Type B pancreatic cell (in vitro differentiated cells): ENCODE measurements around the gene CKM. TPM values are rescaled to one million over a fixed set of nuclear protein-coding genes. Genes with fewer than 3 reads are reported as not detected.
A peak's percentile ranks its signal among the peaks of the same experiment; 100 is the strongest.

ENCODE experiments used
- DNase-seq: peaks from one replicate; pipeline ENCODE4 v3.0.0; 2021; ENCODE audit warnings: mixed read lengths; ENCODE audit not compliant: unreplicated experiment; ENCODE audit errors: extremely low spot score
- H3K27ac Mint-ChIP-seq: 2 replicates; pipeline ENCODE4 v1.8.0; 2021; ENCODE audit warnings: mild to moderate bottlenecking, mixed read lengths
- H3K27me3 Mint-ChIP-seq: 2 replicates; pipeline ENCODE4 v1.8.0; 2021; ENCODE audit warnings: mixed read lengths
- H3K36me3 Mint-ChIP-seq: 2 replicates; pipeline ENCODE4 v1.8.0; 2021; ENCODE audit warnings: mixed read lengths
- H3K4me1 Mint-ChIP-seq: one replicate; pipeline ENCODE4 v1.8.0; 2021; ENCODE audit warnings: mixed read lengths; ENCODE audit not compliant: unreplicated experiment
- H3K4me3 Mint-ChIP-seq: 2 replicates; pipeline ENCODE4 v1.8.0; 2021; ENCODE audit warnings: mild to moderate bottlenecking, mixed read lengths
- H3K9me3 Mint-ChIP-seq: 2 replicates; pipeline ENCODE4 v1.8.0; 2021; ENCODE audit warnings: mixed read lengths
- CTCF ChIP-seq: fragments of 200-600 bp; sonication (generic); conservative IDR thresholded peaks from 2 replicates; pipeline ENCODE4 v1.5.0; 2021; ENCODE audit warnings: antibody characterized with exemption, mild to moderate bottlenecking
- total RNA-seq: library from RNA; stranded (reverse); gene quantifications from 2 replicates; pipeline ENCODE4 v1.2.1, GENCODE V29; 2021; ENCODE audit warnings: low replicate concordance

The CKM gene
- total RNA-seq, 1 donor from 2014 or later = 0.24 TPM

- Mint-ChIP-seq H3K36me3 (peaks cover 12% of the 10 kb centered on the region), H3K27me3 (no peaks in the 10 kb centered on the region), H3K4me1 (no peaks in the 10 kb centered on the region), H3K9me3 (peaks cover 3% of the 10 kb centered on the region), H3K4me3 (no peak overlapping the region), H3K27ac (no peak overlapping the region)
- TF ChIP-seq CTCF = no peak
- no peak for DNase-seq
Observed at GRCh38 chr19:45279587-45280192, 43.0 kb downstream of the CKM start.

GRCh38 chr19:45278087-45278486 lies 44.6 kb downstream of the CKM start:
- Mint-ChIP-seq H3K4me3 (no peak overlapping the region), H3K27me3 (no peaks in the 10 kb centered on the region), H3K36me3 (peaks cover 9% of the 10 kb centered on the region), H3K27ac (no peak overlapping the region), H3K4me1 (no peaks in the 10 kb centered on the region), H3K9me3 (no peaks in the 10 kb centered on the region)
- no peak for TF ChIP-seq CTCF
- no peak for DNase-seq

- H3K4me3 Mint-ChIP-seq = peak overlapping the region; percentile 55
- no peaks in the 10 kb centered on the region for H3K9me3 Mint-ChIP-seq
- no peak for DNase-seq
- no peak overlapping the region for H3K27ac Mint-ChIP-seq
- TF ChIP-seq CTCF = no peak
- H3K27me3 Mint-ChIP-seq = no peaks in the 10 kb centered on the region
- no peaks in the 10 kb centered on the region for H3K4me1 Mint-ChIP-seq
- H3K36me3 Mint-ChIP-seq = peaks cover 7% of the 10 kb centered on the region
Observed at GRCh38 chr19:45276284-45276687, 46.4 kb downstream of the CKM start.

- Mint-ChIP-seq H3K4me1 (no peaks in the 10 kb centered on the region), H3K9me3 (no peaks in the 10 kb centered on the region), H3K27me3 (no peaks in the 10 kb centered on the region), H3K4me3 (no peak overlapping the region), H3K27ac (no peak overlapping the region), H3K36me3 (peaks cover 7% of the 10 kb centered on the region)
- TF ChIP-seq CTCF = no peak
- no peak for DNase-seq
Observed at GRCh38 chr19:45275370-45275971, 47.2 kb downstream of the CKM start.

- Mint-ChIP-seq H3K9me3 (no peaks in the 10 kb centered on the region), H3K4me1 (no peaks in the 10 kb centered on the region), H3K4me3 (no peak overlapping the region), H3K27ac (no peak overlapping the region), H3K27me3 (no peaks in the 10 kb centered on the region), H3K36me3 (peaks cover 7% of the 10 kb centered on the region)
- DNase-seq = no peak
- TF ChIP-seq CTCF = no peak
Observed at GRCh38 chr19:45273521-45273855, 49.2 kb downstream of the CKM start.

GRCh38 chr19:45271735-45272108 lies 51.0 kb downstream of the CKM start:
- Mint-ChIP-seq H3K9me3 (no peaks in the 10 kb centered on the region), H3K27me3 (no peaks in the 10 kb centered on the region), H3K36me3 (peaks cover 7% of the 10 kb centered on the region), H3K4me3 (no peak overlapping the region), H3K4me1 (no peaks in the 10 kb centered on the region), H3K27ac (no peak overlapping the region)
- DNase-seq = no peak
- no peak for TF ChIP-seq CTCF
